SK-N-SH (cell line): ENCODE measurements around the gene WWTR1.

Experiments used
- CTCF ChIP-seq: fragments of 200-600 bp; sonication (generic); IDR thresholded peaks from 2 replicates; pipeline ENCODE4 v1.6.1; 2017; ENCODE audit warnings: antibody characterized with exemption, mild to moderate bottlenecking, moderate library complexity
- ELF1 ChIP-seq: IDR thresholded peaks from 2 replicates; pipeline ENCODE4 v1.4.0; 2012
- EP300 ChIP-seq, 2 experiments: IDR thresholded peaks; 2 replicates each; pipeline versions ENCODE4 v1.4.0 to v1.6.1; 2012; ENCODE audit warnings: borderline replicate concordance in 1 of 2, low read depth in 1 of 2, low read length in 1 of 2
- EZH2phosphoT487 ChIP-seq: fragments of 200-600 bp; sonication (generic); IDR thresholded peaks from 2 replicates; pipeline ENCODE4 v1.6.1; 2017; ENCODE audit warnings: low read depth, mixed run types, mild to moderate bottlenecking, antibody characterized with exemption, moderate library complexity, borderline replicate concordance
- FOXJ3 ChIP-seq: sonication (generic); formaldehyde crosslinking; IDR thresholded peaks from 2 replicates; pipeline ENCODE4 v1.5.1; 2020; ENCODE audit warnings: mild to moderate bottlenecking, missing genetic modification reagents
- GABPA ChIP-seq: IDR thresholded peaks from 2 replicates; pipeline ENCODE4 v1.4.0; 2012; ENCODE audit warnings: low read depth, mild to moderate bottlenecking
- JUND ChIP-seq: IDR thresholded peaks from 2 replicates; pipeline ENCODE4 v1.4.0; 2012
- MAX ChIP-seq: IDR thresholded peaks from 2 replicates; pipeline ENCODE4 v1.4.0; 2012; ENCODE audit warnings: low read depth
- MXI1 ChIP-seq: IDR thresholded peaks from 2 replicates; pipeline ENCODE4 v1.6.1; 2012; ENCODE audit warnings: mild to moderate bottlenecking, low read depth, low read length, improper control_type of control experiment
- SIN3A ChIP-seq: IDR thresholded peaks from 2 replicates; pipeline ENCODE4 v1.6.1; 2012; ENCODE audit warnings: low read depth, mild to moderate bottlenecking, low read length, moderate library complexity, borderline replicate concordance
- USF1 ChIP-seq: IDR thresholded peaks from 2 replicates; pipeline ENCODE4 v1.4.0; 2012; ENCODE audit warnings: low read depth, borderline replicate concordance
- USF2 ChIP-seq: fragments of 150-350 bp; IDR thresholded peaks from 2 replicates; pipeline ENCODE4 v1.6.1; 2017; ENCODE audit warnings: antibody characterized with exemption, low read length, low read depth, borderline replicate concordance

GRCh38 chr3:149613988-149614387 is 43.8 kb downstream of the WWTR1 start:
- TF ChIP-seq MAX, result no peak
- no peak for TF ChIP-seq SIN3A
- no peak for TF ChIP-seq EZH2phosphoT487
- TF ChIP-seq GABPA, result no peak
- TF ChIP-seq ELF1, result no peak
- no peak for TF ChIP-seq CTCF
- TF ChIP-seq JUND, result no peak
- TF ChIP-seq FOXJ3, result no peak
- no peak for TF ChIP-seq USF2
- TF ChIP-seq MXI1, result no peak
- TF ChIP-seq USF1, result no peak
- TF ChIP-seq EP300 (IDR thresholded peaks at IDR 0.05; ENCODE audit: borderline replicate concordance in 1 of 2, low read depth in 1 of 2, low read length in 1 of 2), result no peak
